ENCODE results near the gene PCSK1N.

The PCSK1N gene

DNA sequence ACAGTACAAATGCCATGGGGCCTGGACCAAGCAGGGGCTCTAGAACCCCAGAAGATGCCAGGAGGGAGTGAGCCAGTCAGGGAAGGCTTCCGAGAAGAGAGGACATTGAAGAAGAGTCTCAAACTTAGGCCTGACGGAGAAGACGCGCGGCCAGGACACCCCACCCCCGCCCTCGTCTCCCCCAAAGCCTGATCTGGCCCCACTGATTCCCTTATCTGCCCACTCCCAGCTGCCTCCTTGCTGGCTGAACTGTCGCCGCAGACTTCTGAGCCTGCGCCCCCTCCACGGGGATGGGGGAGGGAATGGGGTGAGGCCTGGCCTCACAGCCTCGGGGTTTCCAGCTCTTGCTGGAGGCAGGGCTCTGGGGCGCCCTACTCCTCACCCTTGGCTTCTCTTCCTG, 52.6 kb downstream of the PCSK1N start:
- H3K9me3 ChIP-seq (ENCODE audit: control insufficient read depth, low read length), result no peaks in the 10 kb centered on the region
- no peaks in the 10 kb centered on the region for H3K36me3 ChIP-seq (ENCODE audit: control insufficient read depth, insufficient read depth, low read length)
- H3K27ac ChIP-seq (ENCODE audit: insufficient read depth, low read length, poor library complexity, severe bottlenecking), result no peak overlapping the region
- no peaks in the 10 kb centered on the region for H3K27me3 ChIP-seq (replicated peaks; ENCODE audit: control insufficient read depth, insufficient read depth, low read length, poor library complexity, severe bottlenecking)
- no peaks in the 10 kb centered on the region for H3K4me1 ChIP-seq (ENCODE audit: control insufficient read depth, insufficient read depth, low read length, poor library complexity, severe bottlenecking)
- H3K4me3 ChIP-seq (ENCODE audit: insufficient read depth, low read depth, low read length, poor library complexity, severe bottlenecking), result no peak overlapping the region
- DNase-seq, result no peak

DNA sequence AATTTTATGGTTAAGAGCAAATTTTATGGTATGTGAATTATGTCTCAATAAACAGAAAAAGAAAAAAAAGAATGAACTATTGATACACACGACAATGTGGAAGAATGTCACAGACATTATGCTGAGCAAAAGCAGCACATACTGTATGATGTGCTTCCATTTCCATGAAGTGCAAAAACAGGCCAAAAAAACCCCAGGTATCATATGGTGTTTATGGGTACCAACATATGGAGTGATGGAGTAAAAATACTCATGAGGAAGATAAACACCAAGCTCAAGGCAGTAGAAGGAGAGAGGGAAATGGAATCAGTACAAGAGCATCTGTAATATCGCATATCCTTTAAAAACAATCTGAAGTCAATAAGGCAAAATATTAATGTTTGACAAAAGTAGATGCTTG, 53.2 kb downstream of the PCSK1N start:
- no peaks in the 10 kb centered on the region for H3K27me3 ChIP-seq (replicated peaks; ENCODE audit: control insufficient read depth, insufficient read depth, low read length, poor library complexity, severe bottlenecking)
- no peaks in the 10 kb centered on the region for H3K36me3 ChIP-seq (ENCODE audit: control insufficient read depth, insufficient read depth, low read length)
- no peak for DNase-seq
- no peak overlapping the region for H3K27ac ChIP-seq (ENCODE audit: insufficient read depth, low read length, poor library complexity, severe bottlenecking)
- no peak overlapping the region for H3K4me3 ChIP-seq (ENCODE audit: insufficient read depth, low read depth, low read length, poor library complexity, severe bottlenecking)
- H3K4me1 ChIP-seq (ENCODE audit: control insufficient read depth, insufficient read depth, low read length, poor library complexity, severe bottlenecking), result no peaks in the 10 kb centered on the region
- H3K9me3 ChIP-seq (ENCODE audit: control insufficient read depth, low read length), result no peaks in the 10 kb centered on the region

GRCh38 chrX:48781705-48782104, 53.7 kb downstream of the PCSK1N start:
- Histone ChIP-seq H3K4me3 (ENCODE audit: insufficient read depth, low read depth, low read length, poor library complexity, severe bottlenecking) (no peak overlapping the region), H3K36me3 (ENCODE audit: control insufficient read depth, insufficient read depth, low read length) (no peaks in the 10 kb centered on the region), H3K27me3 (replicated peaks; ENCODE audit: control insufficient read depth, insufficient read depth, low read length, poor library complexity, severe bottlenecking) (no peaks in the 10 kb centered on the region), H3K4me1 (ENCODE audit: control insufficient read depth, insufficient read depth, low read length, poor library complexity, severe bottlenecking) (no peaks in the 10 kb centered on the region), H3K9me3 (ENCODE audit: control insufficient read depth, low read length) (no peaks in the 10 kb centered on the region), H3K27ac (ENCODE audit: insufficient read depth, low read length, poor library complexity, severe bottlenecking) (no peak overlapping the region)
- no peak for DNase-seq

Measured in effector memory CD4-positive, alpha-beta T cell (primary cell).